Esophagus muscularis mucosa (tissue), 4 donors: ENCODE data around the gene CRHR2. TPM values are rescaled to one million over a fixed set of nuclear protein-coding genes. Genes with fewer than 3 reads are reported as not detected.
"Not testable (repeated sequence)": the region's sequence is repeated elsewhere in the genome, so short reads cannot be mapped to it uniquely, and the experiment has no call there.

Experiments
- DNase-seq: peaks from one replicate; pipeline ENCODE4 v3.0.0-alpha.2; 2017; ENCODE audit errors: extremely low spot score
- H3K27ac ChIP-seq, 4 donors: fragments of 200-600 bp; sonication (generic); replicated peaks in 1 of 4; 1 replicate in 3 of 4; 2 replicates in 1 of 4; pipeline ENCODE4 v1.5.1; 2016 to 2019; ENCODE audit warnings: mild to moderate bottlenecking in 1 of 4
- H3K27me3 ChIP-seq, 4 donors: fragments of 200-600 bp; sonication (generic); one replicate each; pipeline versions ENCODE4 v1.5.1 to v1.6.0; 2016 to 2019
- H3K36me3 ChIP-seq, 4 donors: fragments of 200-600 bp; sonication (generic); one replicate each; pipeline ENCODE4 v1.5.1; 2016 to 2019
- H3K4me1 ChIP-seq, 4 donors: fragments of 200-600 bp; sonication (generic); one replicate each; pipeline ENCODE4 v1.5.1; 2016 to 2019
- H3K4me3 ChIP-seq, 4 donors: fragments of 200-600 bp; sonication (generic); 1 replicate in 2 of 4; 2 replicates in 2 of 4; pipeline ENCODE4 v1.5.1; 2016 to 2019; ENCODE audit warnings: mild to moderate bottlenecking in 4 of 4, moderate library complexity in 1 of 4
- H3K9me3 ChIP-seq, 4 donors: fragments of 200-600 bp; sonication (generic); 1 replicate in 3 of 4; 2 replicates in 1 of 4; pipeline ENCODE4 v1.5.1; 2016 to 2019
- CTCF ChIP-seq, 3 experiments: fragments of 200-600 bp in 2 of 3; fragments of 450-650 bp in 1 of 3; sonication (generic) in 2 of 3; IDR thresholded peaks; one replicate each; pipeline ENCODE4 v1.5.1; 2017 to 2019; ENCODE audit warnings: antibody characterized with exemption in 3 of 3, mild to moderate bottlenecking in 2 of 3, moderate library complexity in 1 of 3
- EP300 ChIP-seq: sonication (generic); formaldehyde crosslinking; IDR thresholded peaks from one replicate; pipeline ENCODE4 v1.6.1; 2017; ENCODE audit warnings: antibody characterized with exemption
- POLR2A ChIP-seq: fragments of 450-650 bp; IDR thresholded peaks from one replicate; pipeline ENCODE4 v1.6.1; 2017; ENCODE audit warnings: antibody characterized with exemption, moderate library complexity, mild to moderate bottlenecking, low read depth
- POLR2AphosphoS5 ChIP-seq, 2 donors: sonication (generic); formaldehyde crosslinking; IDR thresholded peaks; one replicate each; pipeline ENCODE4 v1.6.1; 2017; ENCODE audit warnings: antibody characterized with exemption in 2 of 2
- WGBS: methylation state at CpG from one replicate; pipeline ENCODE4 v1.1.5; 2018; 5-methylcytosine and 5-hydroxymethylcytosine counted together
- intact Hi-C: fragments of 100-400 bp; cut with DNase I; formaldehyde crosslinking; loops from one replicate; pipeline ENCODE4 v1.15.1; 2023
- total RNA-seq, 4 donors: library from RNA; depleted of rRNA; stranded (reverse); fragments of >200 nt; gene quantifications; one replicate each; pipeline versions ENCODE4 v1.1.0 to v1.2.1, GENCODE V29; 2016

CRHR2 gene
- total RNA-seq, 4 donors from 2014 or later, result 0.13 to 0.29 TPM; not detected in 2

- no peak for DNase-seq
- Histone ChIP-seq H3K36me3 (no peaks in the 10 kb centered on the region), H3K4me1 (peaks cover 0 to 4% (median 0%) of the 10 kb centered on the region in 4 donors), H3K4me3 (no peak overlapping the region), H3K9me3 (peaks cover 0 to 7% (median under 1%) of the 10 kb centered on the region in 4 donors), H3K27ac (no peak overlapping the region), H3K27me3 (peaks cover 0 to 10% (median 0%) of the 10 kb centered on the region in 4 donors)
- WGBS, result 81% methylated on average over 4 of the region's 4 CpGs
- intact Hi-C loops, result no loop called here
- TF ChIP-seq POLR2AphosphoS5 (IDR thresholded peaks at IDR 0.05) (no peak), CTCF (IDR thresholded peaks at IDR 0.05) (no peak), EP300 (no peak), POLR2A (no peak)
Measured at GRCh38 chr7:30723776-30724175, 41.5 kb upstream of the CRHR2 start.

- Histone ChIP-seq H3K27ac (no peak overlapping the region), H3K36me3 (no peaks in the 10 kb centered on the region), H3K9me3 (peaks cover 0 to 18% (median 5%) of the 10 kb centered on the region in 4 donors), H3K4me3 (no peak overlapping the region), H3K4me1 (peaks cover 0 to 4% (median 0%) of the 10 kb centered on the region in 4 donors), H3K27me3 (peaks cover 0 to 10% (median 0%) of the 10 kb centered on the region in 4 donors)
- intact Hi-C loops, result no loop called here
- TF ChIP-seq EP300 (no peak), POLR2A (no peak), CTCF (IDR thresholded peaks at IDR 0.05) (no peak), POLR2AphosphoS5 (IDR thresholded peaks at IDR 0.05) (no peak)
- no peak for DNase-seq
Measured at GRCh38 chr7:30722671-30723070, 40.4 kb upstream of the CRHR2 start.

GRCh38 chr7:30722187-30722586 is 39.9 kb upstream of the CRHR2 start:
- intact Hi-C loops, result no loop called here
- TF ChIP-seq POLR2A, result no peak
- TF ChIP-seq POLR2AphosphoS5 (IDR thresholded peaks at IDR 0.05), result no peak
- TF ChIP-seq CTCF (IDR thresholded peaks at IDR 0.05), result no peak
- TF ChIP-seq EP300, result no peak
- 95% methylated on average over 2 of the region's 2 CpGs for WGBS

GRCh38 chr7:30721211-30721610 is 39.0 kb upstream of the CRHR2 start:
- no peak overlapping the region for H3K4me3 ChIP-seq
- intact Hi-C loops, result no loop called here
- DNase-seq, result no peak
- peaks cover 0 to 4% (median 0%) of the 10 kb centered on the region in 4 donors for H3K4me1 ChIP-seq
- H3K27ac ChIP-seq, result no peak overlapping the region
- peaks cover 0 to 23% (median 7%) of the 10 kb centered on the region in 4 donors for H3K9me3 ChIP-seq
- H3K27me3 ChIP-seq, result peaks cover 0 to 10% (median 0%) of the 10 kb centered on the region in 4 donors
- TF ChIP-seq POLR2AphosphoS5 (IDR thresholded peaks at IDR 0.05) (no peak), CTCF (IDR thresholded peaks at IDR 0.05) (no peak), POLR2A (no peak), EP300 (no peak)
- H3K36me3 ChIP-seq, result no peaks in the 10 kb centered on the region
- WGBS, result 87% methylated on average over 1 of the region's 1 CpG

More at GRCh38 chr7:30722187-30722586, 39.9 kb upstream of the CRHR2 start:
- no peak for DNase-seq
- Histone ChIP-seq H3K27ac (no peak overlapping the region), H3K27me3 (peaks cover 0 to 10% (median 0%) of the 10 kb centered on the region in 4 donors), H3K4me3 (no peak overlapping the region), H3K9me3 (peaks cover 0 to 23% (median 7%) of the 10 kb centered on the region in 4 donors), H3K36me3 (no peaks in the 10 kb centered on the region), H3K4me1 (peaks cover 0 to 4% (median 0%) of the 10 kb centered on the region in 4 donors)

DNA sequence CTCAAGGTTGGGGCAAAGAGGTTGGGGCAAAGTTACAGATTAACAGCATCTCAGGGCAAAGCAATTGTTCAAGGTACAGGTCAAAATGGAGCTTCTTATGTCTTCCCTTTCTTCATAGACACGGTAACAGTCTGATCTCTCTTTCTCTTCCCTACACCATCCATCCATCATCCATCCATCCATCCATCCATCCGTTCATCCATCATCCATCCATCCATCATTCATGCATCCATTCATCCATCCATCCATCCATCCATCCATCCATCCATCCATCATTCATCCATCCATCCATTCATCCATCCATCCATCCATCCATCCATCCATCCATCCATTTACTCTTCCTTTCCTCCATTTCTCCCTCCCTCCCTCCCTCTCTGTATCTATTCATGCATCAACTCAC is 37.2 kb upstream of the CRHR2 start:
- H3K27ac ChIP-seq, DNase-seq, H3K4me3 ChIP-seq, H3K4me1 ChIP-seq, H3K36me3 ChIP-seq, intact Hi-C loops: not testable (repeated sequence)
- WGBS, result 92% methylated on average over 2 of the region's 2 CpGs
- peaks cover 0 to 23% (median 7%) of the 10 kb centered on the region in 4 donors for H3K9me3 ChIP-seq
- H3K27me3 ChIP-seq, result peaks cover 0 to 10% (median 0%) of the 10 kb centered on the region in 4 donors
